HG03571 (cell line): Measurements from ENCODE around the gene LIN28A.
"Not testable (repeated sequence)": the region's sequence is repeated elsewhere in the genome, so short reads cannot be mapped to it uniquely, and the experiment has no call there.

ENCODE experiments used
- ATAC-seq: cut with Tn5 transposase; IDR thresholded peaks from one replicate; pipeline ENCODE4 v1.9.1; 2021; ENCODE audit not compliant: unreplicated experiment

The LIN28A gene, protein sequence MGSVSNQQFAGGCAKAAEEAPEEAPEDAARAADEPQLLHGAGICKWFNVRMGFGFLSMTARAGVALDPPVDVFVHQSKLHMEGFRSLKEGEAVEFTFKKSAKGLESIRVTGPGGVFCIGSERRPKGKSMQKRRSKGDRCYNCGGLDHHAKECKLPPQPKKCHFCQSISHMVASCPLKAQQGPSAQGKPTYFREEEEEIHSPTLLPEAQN

DNA sequence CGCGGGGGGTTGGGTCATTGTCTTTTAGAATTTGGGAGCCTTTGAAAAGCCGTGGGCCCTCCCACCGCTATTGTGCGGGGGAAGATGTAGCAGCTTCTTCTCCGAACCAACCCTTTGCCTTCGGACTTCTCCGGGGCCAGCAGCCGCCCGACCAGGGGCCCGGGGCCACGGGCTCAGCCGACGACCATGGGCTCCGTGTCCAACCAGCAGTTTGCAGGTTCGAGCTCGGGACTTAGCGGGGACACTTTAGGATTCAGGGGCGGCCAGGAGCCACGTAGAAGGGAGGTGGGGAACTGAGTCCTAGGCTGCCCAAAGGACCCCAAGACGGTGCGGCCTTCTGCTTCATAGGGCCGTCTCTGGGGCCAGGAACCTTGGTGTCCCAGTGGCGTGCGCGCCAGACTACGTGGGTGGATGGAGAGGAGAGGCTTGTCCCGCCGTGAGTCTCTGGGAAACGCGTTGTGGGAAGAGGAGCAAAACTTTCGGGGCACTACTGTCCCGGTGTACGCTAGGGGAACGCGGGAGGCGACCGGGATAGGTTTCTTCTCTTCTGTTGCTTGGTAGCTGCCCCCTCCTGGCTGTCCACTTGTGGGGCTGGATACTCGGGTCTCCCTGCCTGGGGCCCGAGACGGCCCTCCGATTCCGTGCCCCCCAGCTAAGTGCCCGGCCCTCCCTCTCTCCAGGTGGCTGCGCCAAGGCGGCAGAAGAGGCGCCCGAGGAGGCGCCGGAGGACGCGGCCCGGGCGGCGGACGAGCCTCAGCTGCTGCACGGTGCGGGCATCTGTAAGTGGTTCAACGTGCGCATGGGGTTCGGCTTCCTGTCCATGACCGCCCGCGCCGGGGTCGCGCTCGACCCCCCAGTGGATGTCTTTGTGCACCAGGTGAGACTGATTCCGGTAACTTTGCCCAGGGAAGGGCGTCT, at the start of gene LIN28A:
Gene LIN28A (plus strand): TSS at position 112 of the 918 bp plus-strand sequence. CDS start 75 bp downstream, at position 187.
- no peak for ATAC-seq

DNA sequence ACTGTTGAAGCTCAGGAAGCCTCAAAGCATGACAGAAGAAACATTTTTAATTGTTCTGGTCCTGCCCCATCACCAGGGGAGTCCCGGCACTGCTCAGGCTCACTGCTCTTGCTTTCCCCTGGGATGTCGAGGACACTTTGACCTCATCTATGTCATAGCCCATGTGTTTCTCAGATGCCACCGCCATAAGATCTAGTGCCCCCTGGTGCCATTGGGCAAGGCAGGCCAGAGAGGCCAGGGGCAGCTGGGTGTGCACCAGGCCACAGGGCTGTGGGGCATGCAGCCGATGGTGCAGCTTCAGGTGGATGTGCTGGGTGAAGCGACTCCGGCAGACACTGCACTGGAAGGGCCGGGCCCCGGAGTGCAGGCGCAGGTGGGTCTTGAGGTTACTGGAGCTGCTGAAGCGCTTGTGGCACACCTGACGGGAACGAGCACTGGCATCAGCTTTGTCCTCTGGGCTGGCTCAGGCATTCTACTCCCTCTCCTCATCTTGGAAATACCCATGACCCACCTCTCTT, 49.0 kb upstream of the LIN28A start:
- no peak for ATAC-seq

DNA sequence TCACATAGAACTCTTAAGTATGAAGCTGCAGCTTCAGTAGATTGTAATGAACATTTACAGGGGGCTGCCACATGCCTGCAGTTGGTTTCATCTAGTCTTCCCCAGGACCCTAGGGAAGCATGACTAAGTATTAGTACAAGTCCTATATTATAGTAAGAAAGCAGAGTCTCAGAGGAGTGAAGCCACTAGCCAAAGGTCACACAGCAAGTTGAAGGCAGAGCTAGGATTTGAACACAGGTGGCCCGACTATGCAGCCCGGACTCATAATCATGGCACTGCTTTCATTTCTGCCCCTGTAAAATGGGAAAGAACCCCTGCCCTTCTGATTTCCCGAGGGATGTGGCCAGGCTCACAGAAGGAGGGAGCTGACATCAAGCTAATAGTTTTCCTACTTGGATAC, 48.3 kb upstream of the LIN28A start:
- no peak for ATAC-seq

DNA sequence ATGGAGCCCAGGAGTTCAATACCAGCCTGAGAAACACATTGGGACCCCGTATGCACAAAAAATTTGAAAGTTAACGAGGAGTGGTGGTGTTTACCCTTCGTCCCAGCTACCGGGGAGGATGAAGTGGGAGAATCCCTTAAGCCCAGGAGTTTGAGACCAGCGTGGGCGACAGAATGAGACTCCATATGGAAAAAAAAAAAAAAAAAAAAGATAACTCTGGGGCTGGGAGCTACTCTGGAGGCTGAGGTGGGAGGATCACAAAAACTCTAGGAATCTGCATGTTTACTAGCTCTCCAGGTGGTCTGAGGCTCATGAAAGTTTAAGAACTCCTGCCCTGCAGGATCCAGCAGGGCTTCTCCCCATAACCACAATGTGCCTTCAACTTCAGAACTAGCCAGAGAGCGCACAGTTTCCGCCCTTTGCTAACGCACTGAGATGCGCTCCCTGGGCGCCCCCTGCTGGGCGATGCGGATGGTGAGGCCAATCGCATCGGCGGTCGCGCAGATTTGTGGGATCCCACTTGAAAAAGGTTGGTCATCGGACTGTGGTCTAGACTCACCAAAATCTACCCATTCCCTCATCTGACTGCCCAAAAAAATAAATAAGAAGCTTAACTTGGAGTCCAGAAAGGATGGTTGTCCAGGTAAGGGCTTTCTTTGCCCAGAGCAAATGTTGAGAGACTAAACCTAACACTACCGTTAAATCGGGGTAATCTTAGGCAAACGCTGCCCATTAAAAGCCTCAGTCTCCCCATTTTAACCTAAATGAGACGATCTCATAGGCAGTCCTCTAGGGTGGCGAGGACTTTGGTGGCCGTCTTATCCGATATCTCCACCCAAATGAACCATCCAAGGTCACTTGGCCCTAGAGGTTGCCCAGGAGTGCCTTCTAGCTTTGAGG, 46.8 kb upstream of the LIN28A start:
- no peak for ATAC-seq

DNA sequence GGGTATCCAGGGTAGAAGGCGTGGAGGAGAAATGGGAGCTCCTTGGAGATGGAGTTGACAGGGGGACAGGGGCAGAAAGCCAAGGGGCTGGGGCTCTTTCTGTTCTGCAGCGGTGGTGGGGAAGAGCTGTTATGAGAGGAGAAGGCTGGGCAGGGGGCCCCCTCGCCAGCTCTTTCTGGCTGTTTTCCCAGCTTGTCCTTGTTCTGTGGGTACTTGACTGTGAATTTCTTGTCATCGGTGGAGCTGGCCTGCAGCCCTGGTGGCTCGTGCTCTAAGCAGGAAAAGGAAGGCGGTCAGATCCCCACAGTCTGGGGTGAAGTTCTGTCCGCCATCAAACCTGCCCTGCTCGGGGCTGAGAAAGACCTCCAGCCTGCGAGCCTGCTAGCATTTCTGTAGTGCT, 45.7 kb upstream of the LIN28A start:
- no peak for ATAC-seq

DNA sequence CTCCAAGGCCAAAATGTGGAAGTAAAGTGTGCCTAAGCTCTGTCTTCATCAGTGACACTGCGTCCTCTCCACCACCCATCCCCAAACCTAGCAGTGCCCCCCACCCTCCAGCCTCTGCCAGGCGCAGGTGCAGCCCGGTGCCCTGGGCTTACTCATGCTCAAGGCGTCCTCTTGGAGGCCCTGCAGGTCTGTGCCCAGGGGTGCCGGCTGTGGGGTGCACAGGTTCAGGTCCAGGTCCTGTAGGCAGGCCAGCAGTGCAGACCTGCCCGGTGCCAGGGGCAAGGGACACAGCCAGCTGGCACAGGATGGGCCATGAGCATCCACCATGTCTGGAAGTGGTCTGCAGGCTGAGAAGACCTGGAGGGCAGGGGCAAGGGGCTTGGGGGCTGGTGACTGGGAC, 43.2 kb upstream of the LIN28A start:
- ATAC-seq: no peak

DNA sequence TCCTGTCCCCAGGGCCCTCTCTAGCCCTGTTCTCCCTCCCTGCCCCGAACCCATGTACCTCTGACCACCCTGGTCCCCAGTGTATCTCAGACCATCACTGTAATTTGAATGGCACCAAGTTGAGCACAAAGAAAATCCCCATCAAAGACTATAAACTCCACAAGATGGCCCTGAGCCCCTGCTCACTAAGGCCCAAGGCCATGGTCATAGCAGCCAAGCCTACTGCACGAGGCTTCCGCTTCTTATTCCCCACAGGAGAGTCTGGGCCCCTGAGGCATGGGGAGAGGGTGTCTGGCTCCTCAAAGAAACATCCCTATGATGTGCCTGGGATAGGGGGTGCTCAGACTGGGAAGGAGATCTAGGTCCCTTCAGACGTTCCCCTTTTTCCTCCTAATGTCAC, 42.6 kb upstream of the LIN28A start:
- ATAC-seq: no peak

DNA sequence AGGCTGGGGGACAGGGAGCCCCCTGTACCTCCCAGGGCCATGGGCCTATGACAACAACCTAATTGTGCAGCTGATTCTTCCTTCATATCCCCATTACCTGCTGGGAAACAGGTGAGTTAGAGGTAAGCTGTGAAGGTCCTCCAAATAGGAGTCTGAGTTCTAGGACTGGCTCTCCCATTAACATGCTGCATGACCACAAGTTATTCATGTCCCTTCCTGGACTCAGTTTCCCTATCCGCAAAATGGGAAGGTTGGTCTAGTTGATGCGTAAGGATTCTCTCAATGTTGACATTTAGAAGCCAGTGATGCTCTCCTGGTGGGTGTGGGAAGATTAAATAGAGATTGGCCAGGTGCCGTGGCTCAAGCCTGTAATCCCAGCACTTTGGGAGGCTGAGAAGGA, 42.1 kb upstream of the LIN28A start:
- no peak for ATAC-seq

DNA sequence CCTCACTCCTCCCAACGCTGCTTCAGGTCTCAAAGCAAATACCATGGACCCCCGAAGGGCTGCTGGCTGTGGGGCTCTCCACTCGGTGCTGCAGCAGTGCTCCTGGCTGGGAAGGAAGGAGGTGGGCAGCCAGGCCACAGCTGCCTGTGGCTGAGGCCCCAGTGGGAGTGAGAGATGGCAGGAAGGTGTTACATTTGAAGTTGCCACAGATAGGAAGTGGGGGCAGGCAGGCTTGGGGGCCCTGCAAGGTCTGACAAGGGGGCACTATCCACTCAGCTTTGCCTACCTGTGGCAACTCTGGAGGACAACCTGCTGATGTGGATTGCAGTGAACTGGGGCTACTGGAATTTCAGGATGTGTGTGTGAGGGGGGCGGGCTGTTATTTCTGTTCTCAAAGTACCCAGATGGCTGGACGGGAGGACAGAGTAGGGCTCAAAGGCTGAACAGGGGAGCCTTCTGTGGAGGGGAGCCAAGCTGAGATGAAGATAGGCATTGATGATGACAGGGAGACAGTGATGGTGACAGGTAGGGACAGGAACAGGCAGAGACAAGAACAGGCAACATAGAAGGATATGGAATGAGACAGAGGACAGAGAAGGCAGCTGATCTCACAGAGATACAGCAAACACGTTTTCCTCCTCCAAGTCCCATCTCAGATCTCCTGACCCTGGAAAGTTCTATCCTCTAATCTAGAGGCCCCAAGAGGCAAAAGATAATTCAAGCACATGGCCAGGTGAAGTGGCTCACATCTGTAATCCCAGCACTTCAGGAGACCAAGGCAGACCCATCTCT, 39.8 kb upstream of the LIN28A start:
- no peak for ATAC-seq

DNA sequence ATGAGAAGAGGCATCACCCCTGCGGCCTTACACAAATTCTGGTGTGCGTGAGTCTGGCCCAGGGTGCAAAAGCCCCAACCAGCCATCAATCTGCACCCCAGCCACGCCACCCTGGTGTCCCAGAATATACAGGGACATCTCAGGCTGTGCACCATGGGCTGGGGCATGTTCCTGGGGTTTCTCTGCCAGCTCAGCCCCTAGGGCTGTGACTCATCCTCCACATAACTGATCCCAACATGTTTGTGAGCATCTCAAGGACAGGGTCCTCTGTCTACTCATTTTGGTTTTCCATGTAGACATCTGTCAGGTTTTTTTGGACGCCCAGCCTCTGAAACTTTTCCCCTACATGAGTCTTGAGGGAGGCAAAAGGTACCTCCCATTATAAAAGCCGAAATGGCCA, 38.6 kb upstream of the LIN28A start:
- ATAC-seq: no peak

DNA sequence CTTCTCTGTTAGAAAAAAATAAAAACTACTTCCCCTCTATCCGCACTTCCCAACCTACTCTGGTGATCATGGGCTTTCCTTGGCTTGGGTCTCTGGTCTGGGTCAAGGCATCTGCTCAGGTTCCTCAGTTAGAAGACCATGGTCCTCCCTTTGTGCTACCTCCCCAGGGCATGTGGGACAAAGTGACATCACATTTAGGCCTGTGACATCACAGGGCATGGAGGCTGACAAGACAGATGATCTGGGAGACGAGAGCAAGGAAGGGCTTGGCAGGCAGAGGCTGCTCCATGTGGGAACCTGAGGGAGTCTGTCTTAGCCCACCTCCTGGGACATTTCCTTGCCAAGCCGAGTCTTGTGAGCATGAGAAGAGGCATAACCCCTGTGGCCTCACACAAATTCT, 38.0 kb upstream of the LIN28A start, which contains the start of gene ZNF683:
Gene ZNF683 (minus strand): TSS at position 140 of the 400 bp plus-strand sequence. CDS start 4,179 bp downstream, outside the sequence.
- ATAC-seq: not testable (repeated sequence)

DNA sequence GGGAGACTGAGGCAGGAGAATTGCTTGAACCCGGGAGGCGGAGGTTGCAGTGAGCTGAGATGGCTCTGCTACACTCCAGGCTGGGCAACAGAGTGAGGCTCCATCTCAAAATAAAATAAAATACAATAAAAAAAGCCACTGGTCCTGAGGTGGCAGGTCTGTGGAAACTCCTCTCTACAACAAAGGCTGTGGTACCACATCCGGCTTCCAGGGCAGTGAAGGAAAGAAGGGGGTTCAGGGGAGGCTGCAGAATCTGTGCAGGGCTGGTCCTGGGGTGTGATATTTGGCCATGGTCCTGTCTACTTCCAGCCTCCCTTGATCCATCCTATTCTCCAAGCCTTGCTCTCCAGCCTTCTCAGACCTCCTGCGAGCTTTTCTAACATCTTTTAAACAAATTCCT, 37.3 kb upstream of the LIN28A start:
- no peak for ATAC-seq

DNA sequence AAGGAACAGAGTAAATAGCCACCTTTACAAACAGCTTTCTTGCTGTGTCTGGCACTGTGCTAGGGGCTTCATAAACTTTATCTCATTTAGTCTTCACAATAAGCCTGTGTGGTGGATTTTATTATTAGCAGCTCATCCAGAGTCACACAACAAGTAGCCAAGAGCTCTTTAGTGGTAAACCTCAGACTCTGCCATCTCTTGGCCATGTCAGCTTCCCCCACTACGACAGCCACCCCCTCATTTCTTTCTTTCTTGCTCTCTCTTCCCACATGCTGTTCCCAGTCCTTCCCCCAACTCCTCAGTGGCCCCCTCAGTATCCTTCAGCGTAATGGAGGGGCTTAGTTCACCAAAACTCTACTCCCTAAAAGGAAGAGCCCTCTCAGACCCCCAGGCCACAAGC, 36.8 kb upstream of the LIN28A start:
- ATAC-seq: no peak

DNA sequence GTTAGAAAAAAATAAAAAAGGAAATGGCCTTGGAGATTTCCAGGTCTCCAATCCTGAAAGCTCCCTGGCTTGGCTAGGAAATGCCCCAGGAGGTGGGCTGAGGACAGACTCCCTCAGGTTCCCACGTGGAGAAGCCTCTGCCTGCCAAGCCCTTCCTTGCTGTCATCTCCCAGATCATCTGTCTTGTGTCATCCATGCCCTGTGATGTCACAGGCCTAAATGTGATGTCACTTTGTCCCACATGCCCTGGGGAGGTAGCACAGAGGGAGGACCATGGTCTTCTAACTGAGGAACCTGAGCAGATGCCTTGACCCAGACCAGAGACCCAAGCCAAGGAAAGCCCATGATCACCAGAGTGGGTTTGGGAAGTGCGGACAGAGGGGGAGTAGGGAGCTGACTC, 36.3 kb upstream of the LIN28A start:
- ATAC-seq: not testable (repeated sequence)

DNA sequence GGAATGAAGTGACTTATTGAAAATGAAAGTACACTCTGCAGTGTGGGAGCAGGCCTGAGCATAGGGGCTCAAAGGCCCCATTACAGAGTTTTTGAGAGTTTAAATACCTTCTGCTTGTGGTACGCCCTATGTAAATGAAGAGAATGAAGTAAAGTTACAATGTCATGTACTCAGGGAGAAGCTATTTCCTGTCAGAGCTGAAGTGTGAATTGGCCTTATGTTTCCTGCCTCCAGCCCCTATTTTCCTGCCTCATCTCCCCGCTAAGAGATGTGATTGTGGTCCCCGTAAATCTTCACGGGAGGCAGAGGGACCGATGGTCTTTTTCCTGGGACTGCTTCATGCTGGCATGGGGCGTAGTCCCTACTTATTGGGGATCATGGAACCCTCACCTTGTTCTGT, 35.5 kb upstream of the LIN28A start:
- no peak for ATAC-seq

DNA sequence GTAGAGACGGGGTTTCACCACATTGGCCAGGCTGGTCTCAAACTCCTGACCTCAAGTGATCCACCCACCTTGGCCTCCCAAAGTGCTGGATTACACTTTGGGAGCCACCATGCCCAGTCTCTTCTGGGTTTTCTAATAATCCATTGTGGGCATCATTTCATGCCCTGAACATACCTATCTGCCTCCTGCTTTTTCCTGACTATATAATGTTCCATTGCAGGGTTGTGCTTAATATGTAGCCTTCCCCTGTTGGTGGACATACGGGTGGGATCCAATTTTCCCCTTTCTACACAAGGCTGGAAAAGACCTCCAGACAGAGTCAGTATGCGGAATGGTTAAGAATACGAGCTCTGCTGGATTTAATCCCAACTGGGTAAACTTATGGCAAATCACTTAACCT, 34.6 kb upstream of the LIN28A start:
- no peak for ATAC-seq

DNA sequence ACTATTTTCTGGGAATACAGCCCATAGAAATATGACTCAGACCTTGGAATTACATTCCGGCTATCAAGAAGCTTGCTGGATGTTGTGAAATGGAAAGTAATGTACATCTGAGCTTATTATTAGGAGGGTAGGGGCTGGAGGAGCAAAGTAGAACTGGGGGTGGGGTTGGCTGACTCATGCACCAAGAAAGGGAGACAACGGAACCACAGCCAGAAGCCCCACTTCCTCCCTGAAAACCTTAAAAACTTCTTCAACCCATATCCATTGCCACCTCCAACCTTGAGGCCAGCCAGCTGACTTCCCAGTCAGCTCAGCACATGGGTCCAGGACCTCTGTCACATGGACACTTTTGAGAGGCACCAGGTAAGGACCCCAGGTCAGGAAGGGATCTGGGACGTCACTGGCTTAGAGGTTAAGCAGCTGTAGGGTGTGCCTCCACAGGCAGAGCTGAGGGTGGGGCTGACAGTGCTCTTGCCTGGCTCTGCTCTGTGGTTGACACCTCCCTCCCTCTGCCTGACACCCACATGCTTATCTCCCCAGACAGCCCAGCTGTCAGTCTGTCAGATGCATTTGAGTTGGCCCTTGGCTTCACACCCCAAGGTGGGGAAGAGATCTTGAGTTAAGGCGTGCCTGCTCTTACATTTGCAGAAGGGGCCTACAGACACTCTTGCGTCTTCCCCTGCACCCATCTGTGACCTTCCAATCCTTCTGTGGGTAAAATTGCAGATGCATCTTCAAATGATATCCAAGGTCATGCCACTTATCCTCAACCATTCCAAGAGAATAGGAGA, 32.3 kb upstream of the LIN28A start:
- no peak for ATAC-seq

DNA sequence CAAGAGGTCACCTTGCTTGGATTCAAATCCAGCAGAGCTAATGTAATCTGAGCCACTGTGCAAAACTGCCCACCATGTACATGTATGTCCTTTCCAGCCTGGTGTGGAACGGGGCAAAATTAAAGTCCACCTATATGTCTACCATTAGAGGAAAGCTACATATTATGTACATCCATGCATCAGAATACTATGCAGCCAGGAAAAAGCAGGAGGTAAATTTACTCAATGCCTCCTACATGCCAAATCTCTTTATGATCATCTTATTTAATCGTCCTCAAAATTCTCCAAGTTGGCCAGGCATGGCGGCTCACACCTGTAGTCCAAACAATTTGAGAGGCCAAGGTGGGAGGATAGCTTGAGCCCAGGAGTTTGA, 31.8 kb upstream of the LIN28A start:
- ATAC-seq: no peak

DNA sequence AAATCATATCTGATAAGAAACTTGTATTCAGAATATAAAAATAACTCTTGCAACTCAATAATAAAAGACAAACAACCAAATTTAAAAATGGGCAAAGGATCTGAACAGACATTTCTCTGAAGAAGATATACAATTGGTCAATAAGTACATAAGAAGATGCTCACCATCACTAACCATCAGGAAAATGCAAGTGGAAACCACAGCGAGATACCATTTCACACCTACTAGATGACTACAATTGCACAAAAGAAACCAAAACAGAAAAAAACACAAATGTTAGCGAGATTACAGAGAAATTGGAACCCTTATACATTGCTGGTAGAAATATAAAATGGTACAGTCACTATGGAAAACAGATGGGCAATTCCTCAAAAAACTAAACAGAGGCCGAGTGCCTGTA, 26.5 kb upstream of the LIN28A start:
- no peak for ATAC-seq

DNA sequence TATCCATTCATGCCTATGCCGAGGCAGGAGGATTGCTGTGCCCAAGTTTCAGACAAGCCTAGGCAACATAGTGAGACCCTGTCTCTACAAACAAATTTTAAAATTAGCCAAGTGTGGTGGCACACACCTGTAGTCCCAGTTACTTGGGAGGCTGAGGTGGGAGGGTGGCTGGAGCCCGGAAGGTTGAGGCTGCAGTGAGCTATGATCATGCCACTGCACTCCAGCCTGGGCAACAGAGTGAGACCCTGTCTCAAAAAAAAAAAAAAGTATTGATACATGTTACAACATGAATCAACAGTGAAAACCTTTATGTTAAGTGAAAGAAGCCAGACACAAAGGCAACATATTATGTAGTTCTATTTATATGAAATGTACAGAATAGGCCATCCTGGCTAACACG, 25.6 kb upstream of the LIN28A start:
- not testable (repeated sequence) for ATAC-seq
